ENCODE measurements around the gene RAB31.

- TF ChIP-seq CTCF (IDR thresholded peaks at IDR 0.05) = no peak
- TF ChIP-seq POLR2A (IDR thresholded peaks at IDR 0.05) = no peak
Measured at GRCh38 chr18:9814431-9814830, 106.3 kb downstream of the RAB31 start.

Data from tibial nerve (tissue), 3 donors.